GM18507 (cell line): ENCODE measurements around the gene PSMD3.
"Not testable (repeated sequence)": the region's sequence is repeated elsewhere in the genome, so short reads cannot be mapped to it uniquely, and the experiment has no call there.

Source experiments
- DNase-seq: peaks from one replicate; pipeline ENCODE4 v3.0.0; 2011; ENCODE audit warnings: low read depth; ENCODE audit not compliant: insufficient read length; ENCODE audit errors: extremely low spot score
- FAIRE-seq: peaks from 2 replicates; lab custom pipeline; 2011; peaks lifted over from hg19 to GRCh38; lab: Jason Lieb, UNC

Gene PSMD3

GRCh38 chr17:39988206-39988810 lies 7.7 kb downstream of the PSMD3 start:
- FAIRE-seq (no peak), DNase-seq (no peak)

- DNase-seq (no peak), FAIRE-seq (no peak)
Observed at GRCh38 chr17:39994448-39994847, 13.8 kb downstream of the PSMD3 start.

- no peak for FAIRE-seq
Observed at GRCh38 chr17:39995438-39995837, 14.8 kb downstream of the PSMD3 start.

GRCh38 chr17:39996162-39996561 lies 15.6 kb downstream of the PSMD3 start:
- no peak for FAIRE-seq
- no peak for DNase-seq

More at GRCh38 chr17:39995438-39995837, 14.8 kb downstream of the PSMD3 start:
- no peak for DNase-seq

- no peak for DNase-seq
- no peak for FAIRE-seq
Observed at GRCh38 chr17:39996800-39997199, 16.2 kb downstream of the PSMD3 start.

GRCh38 chr17:39997543-39997942 lies 16.9 kb downstream of the PSMD3 start:
- DNase-seq (no peak), FAIRE-seq (no peak)

GRCh38 chr17:39999067-39999466 lies 18.5 kb downstream of the PSMD3 start:
- FAIRE-seq (no peak), DNase-seq (no peak)

GRCh38 chr17:40000161-40000560 lies 19.6 kb downstream of the PSMD3 start:
- no peak for DNase-seq
- FAIRE-seq: no peak

- FAIRE-seq, DNase-seq: not testable (repeated sequence)
Observed at GRCh38 chr17:40001335-40001734, 20.7 kb downstream of the PSMD3 start.

- DNase-seq (no peak), FAIRE-seq (no peak)
Observed at GRCh38 chr17:40004072-40004471, 23.5 kb downstream of the PSMD3 start.

- DNase-seq (no peak), FAIRE-seq (no peak)
Observed at GRCh38 chr17:40004712-40005111, 24.1 kb downstream of the PSMD3 start.

- no peak for DNase-seq
- FAIRE-seq: no peak
Observed at GRCh38 chr17:40005520-40005919, 24.9 kb downstream of the PSMD3 start.

GRCh38 chr17:40010946-40011500 lies 30.4 kb downstream of the PSMD3 start:
- DNase-seq, FAIRE-seq: not testable (repeated sequence)

GRCh38 chr17:40012017-40012647 lies 31.5 kb downstream of the PSMD3 start:
- not testable (repeated sequence) for DNase-seq, FAIRE-seq

- FAIRE-seq: no peak
- DNase-seq: no peak
Observed at GRCh38 chr17:40014375-40014980, 33.9 kb downstream of the PSMD3 start.

- FAIRE-seq: no peak
- DNase-seq: no peak
Observed at GRCh38 chr17:40015005-40015997, 34.7 kb downstream of the PSMD3 start, which contains the start of gene CSF3. TSS of gene CSF3 (plus strand) at chr17:40015440. CDS start at chr17:40015475, 35 bp downstream.

GRCh38 chr17:40015998-40016985 lies 35.7 kb downstream of the PSMD3 start:
- DNase-seq (no peak), FAIRE-seq (no peak)

GRCh38 chr17:40017422-40018080 lies 36.9 kb downstream of the PSMD3 start:
- DNase-seq: no peak
- no peak for FAIRE-seq
